ENCODE results near the gene SOBP.
A peak's percentile ranks its signal among the peaks of the same experiment; 100 is the strongest.

The SOBP gene

DNA sequence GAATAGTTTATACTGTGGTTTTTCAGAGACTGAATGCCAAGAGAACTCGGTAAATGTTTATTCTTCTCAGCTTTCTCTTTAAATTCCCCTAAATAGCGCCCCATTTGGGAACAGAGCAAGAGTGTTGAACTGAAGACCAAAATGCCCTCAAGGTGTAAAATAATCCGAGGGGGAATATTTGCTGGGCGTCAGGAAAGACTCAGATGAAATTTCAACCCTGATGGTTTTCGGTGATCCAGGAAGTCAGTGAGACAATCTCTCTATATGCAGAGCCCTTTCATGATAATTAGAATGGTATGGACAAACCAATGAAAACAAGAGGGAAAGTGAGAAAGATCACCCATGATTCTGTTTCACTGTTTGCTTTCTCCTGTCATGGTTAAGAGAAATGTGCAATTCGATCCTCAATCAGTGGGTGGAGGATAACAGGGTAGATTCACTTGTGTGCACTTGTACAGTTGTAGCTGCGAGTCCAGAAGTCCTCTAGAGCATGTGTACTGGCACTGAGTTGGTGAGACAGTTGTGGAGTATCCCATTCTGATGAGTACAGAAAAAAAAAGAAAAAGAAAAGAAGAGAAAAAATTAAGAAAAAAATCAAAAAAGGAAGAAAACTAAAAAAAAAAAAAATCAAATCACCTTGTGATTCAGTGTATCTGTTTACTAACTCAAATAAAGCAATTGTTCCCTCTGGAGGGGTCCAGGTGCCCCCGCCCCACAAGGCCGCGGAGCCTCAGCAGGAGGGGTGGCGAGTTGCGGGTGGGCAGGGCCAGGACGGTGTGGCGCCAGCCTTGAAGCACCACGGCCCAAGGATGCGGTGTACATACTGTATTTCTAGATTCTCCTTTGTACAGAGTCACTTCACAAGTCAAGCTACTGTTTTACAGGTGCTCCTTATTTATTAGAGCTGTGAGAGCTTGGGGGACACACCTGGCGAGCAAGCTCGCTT is 169.3 kb downstream of the SOBP start:
- Histone ChIP-seq H3K36me3 (ENCODE audit: low read depth) (no peaks in the 10 kb centered on the region), H3K9me3 (ENCODE audit: severe bottlenecking) (no peaks in the 10 kb centered on the region), H3K27ac (ENCODE audit: poor library complexity, severe bottlenecking) (no peak overlapping the region), H3K4me1 (ENCODE audit: insufficient read depth, poor library complexity, severe bottlenecking) (peaks cover 2% of the 10 kb centered on the region), H3K4me3 (ENCODE audit: severe bottlenecking) (no peak overlapping the region), H3K27me3 (ENCODE audit: insufficient read depth, poor library complexity, severe bottlenecking) (no peaks in the 10 kb centered on the region)
- ATAC-seq (ENCODE audit: low read depth) (peak; percentile 52), DNase-seq (ENCODE audit: low spot score) (no peak)
- TF ChIP-seq, protein P1, sequence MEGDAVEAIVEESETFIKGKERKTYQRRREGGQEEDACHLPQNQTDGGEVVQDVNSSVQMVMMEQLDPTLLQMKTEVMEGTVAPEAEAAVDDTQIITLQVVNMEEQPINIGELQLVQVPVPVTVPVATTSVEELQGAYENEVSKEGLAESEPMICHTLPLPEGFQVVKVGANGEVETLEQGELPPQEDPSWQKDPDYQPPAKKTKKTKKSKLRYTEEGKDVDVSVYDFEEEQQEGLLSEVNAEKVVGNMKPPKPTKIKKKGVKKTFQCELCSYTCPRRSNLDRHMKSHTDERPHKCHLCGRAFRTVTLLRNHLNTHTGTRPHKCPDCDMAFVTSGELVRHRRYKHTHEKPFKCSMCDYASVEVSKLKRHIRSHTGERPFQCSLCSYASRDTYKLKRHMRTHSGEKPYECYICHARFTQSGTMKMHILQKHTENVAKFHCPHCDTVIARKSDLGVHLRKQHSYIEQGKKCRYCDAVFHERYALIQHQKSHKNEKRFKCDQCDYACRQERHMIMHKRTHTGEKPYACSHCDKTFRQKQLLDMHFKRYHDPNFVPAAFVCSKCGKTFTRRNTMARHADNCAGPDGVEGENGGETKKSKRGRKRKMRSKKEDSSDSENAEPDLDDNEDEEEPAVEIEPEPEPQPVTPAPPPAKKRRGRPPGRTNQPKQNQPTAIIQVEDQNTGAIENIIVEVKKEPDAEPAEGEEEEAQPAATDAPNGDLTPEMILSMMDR (IDR thresholded peaks at IDR 0.05; ENCODE audit: poor library complexity, severe bottlenecking): no peak

DNA sequence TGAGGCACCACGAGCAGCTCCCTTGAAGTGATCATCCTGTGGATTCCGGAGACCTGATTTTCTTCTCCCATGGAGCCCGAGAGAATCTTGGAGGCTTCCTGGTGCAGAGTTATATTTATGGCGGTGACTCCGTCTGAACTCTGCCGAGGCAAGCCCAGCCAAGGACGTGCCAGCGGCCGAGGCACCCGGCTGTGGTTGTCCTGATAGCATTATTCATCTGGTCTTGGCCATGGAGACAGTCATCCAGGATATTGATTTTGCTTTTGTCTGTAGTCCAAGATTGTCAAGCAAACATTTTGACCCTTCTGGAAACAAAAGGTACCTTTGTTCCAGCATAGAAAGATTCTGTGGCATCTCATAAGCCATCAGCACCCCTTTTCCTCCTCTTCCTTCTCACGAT is 170.9 kb downstream of the SOBP start:
- Histone ChIP-seq H3K27ac (ENCODE audit: poor library complexity, severe bottlenecking) (no peak overlapping the region), H3K9me3 (ENCODE audit: severe bottlenecking) (no peaks in the 10 kb centered on the region), H3K36me3 (ENCODE audit: low read depth) (no peaks in the 10 kb centered on the region), H3K4me1 (ENCODE audit: insufficient read depth, poor library complexity, severe bottlenecking) (peaks cover 2% of the 10 kb centered on the region), H3K4me3 (ENCODE audit: severe bottlenecking) (no peak overlapping the region), H3K27me3 (ENCODE audit: insufficient read depth, poor library complexity, severe bottlenecking) (no peaks in the 10 kb centered on the region)
- ATAC-seq (ENCODE audit: low read depth) (no peak), DNase-seq (ENCODE audit: low spot score) (no peak)
- TF ChIP-seq, protein P1 (IDR thresholded peaks at IDR 0.05; ENCODE audit: poor library complexity, severe bottlenecking): no peak

DNA sequence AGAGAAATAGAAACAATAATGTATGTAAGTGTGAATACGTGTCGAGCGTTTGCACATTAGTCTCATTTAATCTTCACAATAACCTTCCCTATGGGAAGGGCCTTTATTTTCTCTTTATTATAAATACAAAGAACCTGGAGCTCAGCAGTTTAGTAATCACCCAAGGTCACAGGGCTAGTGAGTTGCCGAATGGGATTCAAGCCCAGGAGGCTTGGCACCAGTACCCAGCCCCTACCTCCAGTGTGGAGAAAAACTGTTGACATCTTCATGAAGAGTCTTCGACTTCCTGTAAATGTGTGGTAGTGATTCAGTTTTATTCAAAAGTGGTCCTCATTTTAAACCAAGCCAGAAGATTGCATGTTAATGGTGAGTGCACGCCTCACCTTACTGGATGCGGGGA is 171.4 kb downstream of the SOBP start:
- Histone ChIP-seq H3K27ac (ENCODE audit: poor library complexity, severe bottlenecking) (no peak overlapping the region), H3K9me3 (ENCODE audit: severe bottlenecking) (no peaks in the 10 kb centered on the region), H3K4me3 (ENCODE audit: severe bottlenecking) (no peak overlapping the region), H3K27me3 (ENCODE audit: insufficient read depth, poor library complexity, severe bottlenecking) (no peaks in the 10 kb centered on the region), H3K4me1 (ENCODE audit: insufficient read depth, poor library complexity, severe bottlenecking) (peaks cover 2% of the 10 kb centered on the region), H3K36me3 (ENCODE audit: low read depth) (no peaks in the 10 kb centered on the region)
- ATAC-seq (ENCODE audit: low read depth): no peak
- DNase-seq (ENCODE audit: low spot score): no peak
- TF ChIP-seq, protein P1 (IDR thresholded peaks at IDR 0.05; ENCODE audit: poor library complexity, severe bottlenecking): no peak

DNA sequence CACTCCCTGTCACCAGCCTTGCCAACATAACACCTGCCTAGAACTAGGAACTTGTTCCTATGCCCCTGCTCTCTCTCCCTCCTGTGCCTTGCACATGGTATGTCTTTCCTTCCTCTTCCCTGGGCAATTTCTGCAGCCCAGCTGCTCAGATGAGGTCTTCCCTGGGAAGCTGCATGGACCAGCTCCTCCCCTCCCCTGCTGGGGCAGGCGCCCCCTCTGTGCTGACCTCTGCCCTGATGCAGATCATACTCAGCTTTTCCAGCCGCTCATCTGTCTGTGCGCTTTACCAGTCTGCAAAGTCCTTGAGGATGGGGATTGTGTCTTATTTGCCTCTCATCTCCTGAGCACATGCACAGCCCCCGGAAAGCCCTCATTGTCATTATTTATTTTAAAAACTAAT is 172.4 kb downstream of the SOBP start:
- Histone ChIP-seq H3K4me1 (ENCODE audit: insufficient read depth, poor library complexity, severe bottlenecking) (peaks cover 2% of the 10 kb centered on the region), H3K36me3 (ENCODE audit: low read depth) (no peaks in the 10 kb centered on the region), H3K27me3 (ENCODE audit: insufficient read depth, poor library complexity, severe bottlenecking) (no peaks in the 10 kb centered on the region), H3K4me3 (ENCODE audit: severe bottlenecking) (no peak overlapping the region), H3K9me3 (ENCODE audit: severe bottlenecking) (no peaks in the 10 kb centered on the region), H3K27ac (ENCODE audit: poor library complexity, severe bottlenecking) (no peak overlapping the region)
- TF ChIP-seq, protein P1 (IDR thresholded peaks at IDR 0.05; ENCODE audit: poor library complexity, severe bottlenecking): no peak
- no peak for DNase-seq (ENCODE audit: low spot score)
- ATAC-seq (ENCODE audit: low read depth): no peak

DNA sequence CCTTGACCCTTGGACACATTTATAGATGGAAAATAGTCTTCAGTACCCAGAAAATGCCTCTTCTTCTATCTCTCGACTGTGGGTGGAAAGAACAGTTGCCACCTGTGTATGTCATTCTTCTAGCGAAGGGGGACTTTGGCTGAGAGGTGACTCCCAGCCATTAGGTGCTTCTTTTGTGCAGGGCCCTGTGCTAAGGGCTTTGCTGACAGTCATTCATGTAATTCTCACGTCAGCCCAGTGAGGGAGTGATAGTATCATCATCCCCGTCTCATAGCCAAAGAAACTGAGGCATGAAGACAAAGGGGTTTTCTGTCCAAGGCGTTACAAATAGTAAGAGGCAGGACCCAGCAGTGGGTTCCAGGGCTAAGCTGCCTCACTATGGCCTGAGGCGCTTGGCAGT is 173.4 kb downstream of the SOBP start:
- TF ChIP-seq, protein P1 (IDR thresholded peaks at IDR 0.05; ENCODE audit: poor library complexity, severe bottlenecking): no peak
- H3K4me1 ChIP-seq (ENCODE audit: insufficient read depth, poor library complexity, severe bottlenecking): peaks cover 2% of the 10 kb centered on the region
- no peak overlapping the region for H3K4me3 ChIP-seq (ENCODE audit: severe bottlenecking)
- H3K27me3 ChIP-seq (ENCODE audit: insufficient read depth, poor library complexity, severe bottlenecking): no peaks in the 10 kb centered on the region
- no peak for ATAC-seq (ENCODE audit: low read depth)
- no peaks in the 10 kb centered on the region for H3K9me3 ChIP-seq (ENCODE audit: severe bottlenecking)
- H3K27ac ChIP-seq (ENCODE audit: poor library complexity, severe bottlenecking): no peak overlapping the region
- DNase-seq (ENCODE audit: low spot score): no peak
- no peaks in the 10 kb centered on the region for H3K36me3 ChIP-seq (ENCODE audit: low read depth)

All from RWPE2 (cell line).